Hepatic stellate cell (primary cell): Measurements from ENCODE around the gene VEPH1.

ENCODE experiments used
- DNase-seq: peaks from one replicate; pipeline ENCODE4 v3.0.0; 2011; ENCODE audit warnings: low spot score

Gene VEPH1

DNA sequence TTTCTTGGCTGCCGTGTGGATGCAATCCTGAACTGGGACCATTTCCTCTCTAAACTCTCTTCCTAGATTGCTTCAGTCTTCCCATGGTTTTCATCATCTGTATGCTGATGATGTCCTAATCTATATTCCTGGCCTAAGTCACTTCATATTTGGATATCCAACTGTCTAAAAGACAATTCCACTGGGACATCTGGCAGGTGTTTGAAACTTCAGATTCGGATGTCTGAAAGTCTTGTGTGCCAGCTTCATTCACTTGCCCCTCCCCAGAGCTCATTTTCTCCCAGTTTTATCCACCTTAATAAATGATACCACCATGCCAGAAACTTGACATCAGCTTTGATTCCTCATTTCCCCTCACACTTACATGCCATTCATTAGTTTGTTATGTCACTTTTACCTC lies 201.5 kb downstream of the VEPH1 start:
- DNase-seq = no peak

- DNase-seq = no peak
Observed at GRCh38 chr3:157300981-157301663, 202.1 kb downstream of the VEPH1 start.

DNA sequence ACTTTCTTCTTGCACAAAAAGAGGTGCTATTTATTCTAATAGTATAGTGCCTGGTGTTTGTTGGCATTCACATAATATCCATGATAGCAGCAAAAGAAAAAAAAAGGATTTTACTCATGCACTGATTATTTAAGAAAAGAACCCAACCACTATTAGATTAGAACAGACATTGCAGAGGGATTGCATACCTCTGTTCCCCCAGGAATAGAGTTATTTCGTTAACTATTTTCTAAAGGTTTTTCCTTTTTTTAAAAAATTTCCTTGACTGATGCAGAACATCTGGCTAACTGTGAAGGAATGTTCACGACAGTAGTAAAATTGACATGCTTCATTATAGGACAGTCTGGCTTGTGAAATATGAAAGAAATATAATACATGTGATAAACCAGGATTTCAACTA lies 203.1 kb downstream of the VEPH1 start:
- DNase-seq = no peak

GRCh38 chr3:157297328-157297915 lies 205.8 kb downstream of the VEPH1 start:
- DNase-seq = no peak

DNA sequence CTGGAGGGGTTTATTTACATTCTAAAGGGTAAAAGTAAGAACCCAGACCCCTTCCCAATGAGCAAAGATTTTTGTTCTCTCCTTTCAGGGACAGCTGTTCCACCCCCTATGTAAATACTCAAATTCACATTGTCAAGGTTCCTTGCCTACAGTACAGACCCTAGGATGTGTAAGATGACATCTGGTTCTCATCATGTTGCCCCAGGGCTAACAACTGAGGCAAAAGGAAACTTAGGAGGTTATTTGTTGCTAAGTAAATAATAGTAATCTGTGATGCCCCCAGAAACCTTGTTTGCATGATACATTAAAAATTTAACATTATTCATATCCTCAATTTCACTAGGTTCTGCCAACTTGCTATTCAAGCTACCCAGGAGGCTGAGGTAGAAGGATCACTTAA lies 208.3 kb downstream of the VEPH1 start:
- no peak for DNase-seq

- no peak for DNase-seq
Observed at GRCh38 chr3:157294491-157294890, 208.7 kb downstream of the VEPH1 start.

- peak; percentile 32 for DNase-seq
Observed at GRCh38 chr3:157290766-157291165, 212.4 kb downstream of the VEPH1 start.

DNA sequence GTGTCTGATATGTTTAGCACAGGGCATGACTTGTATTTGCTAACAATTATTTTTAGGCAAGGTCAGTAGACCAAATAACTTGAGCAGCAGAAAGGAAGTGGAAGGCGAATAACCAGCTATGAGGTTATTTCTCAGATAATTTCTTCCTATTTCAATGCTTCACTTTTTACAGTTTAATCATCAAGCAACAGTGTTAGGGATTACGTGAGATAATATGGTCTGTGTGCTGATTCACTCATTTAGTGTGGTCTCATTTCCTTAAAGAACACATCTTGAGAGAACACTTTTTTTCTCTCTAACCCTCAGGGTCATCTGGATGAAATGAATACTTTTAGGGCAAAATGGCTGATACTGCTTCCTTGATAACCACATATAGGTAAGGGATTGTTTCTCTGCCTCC lies 217.2 kb downstream of the VEPH1 start:
- no peak for DNase-seq

DNA sequence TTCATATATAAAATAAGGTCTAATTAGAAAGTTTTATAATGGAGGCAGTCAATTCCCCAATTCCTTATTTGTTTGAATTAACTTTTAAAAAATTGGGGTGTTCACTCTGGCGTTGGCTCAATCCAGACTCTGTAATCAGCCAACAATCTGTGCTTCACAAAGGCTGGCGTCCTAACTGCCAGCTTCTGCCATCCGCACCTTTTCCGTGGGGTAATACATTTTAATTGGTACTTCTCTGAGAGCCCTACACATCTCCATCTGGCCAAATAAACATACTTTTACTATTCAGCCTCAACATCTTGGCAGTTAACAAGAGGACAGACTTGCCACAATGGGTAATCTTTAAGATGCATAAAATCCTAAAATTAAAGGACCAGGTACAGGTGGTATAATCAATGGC lies 218.1 kb downstream of the VEPH1 start:
- no peak for DNase-seq

DNA sequence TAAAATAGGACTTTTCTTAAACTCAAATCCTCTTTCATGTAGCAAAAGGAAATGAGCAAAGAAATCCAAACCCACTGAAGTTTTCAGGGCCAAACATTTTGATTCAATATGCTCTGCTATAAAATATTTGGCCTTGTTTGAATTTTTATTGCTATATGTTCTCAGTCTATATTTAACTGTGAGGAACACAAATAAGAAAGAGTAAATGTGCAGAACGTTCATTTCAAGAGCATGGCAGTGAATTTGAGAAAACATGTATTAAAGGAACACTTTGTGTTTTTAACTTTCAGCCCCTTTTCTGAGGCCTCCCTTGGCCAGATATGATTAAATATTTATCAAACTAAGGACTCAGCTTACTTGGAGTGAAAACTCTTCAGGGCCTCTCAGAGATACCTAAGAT lies 218.5 kb downstream of the VEPH1 start:
- no peak for DNase-seq

GRCh38 chr3:157282261-157283191 lies 220.7 kb downstream of the VEPH1 start:
- DNase-seq = peak; percentile 32

- DNase-seq = no peak
Observed at GRCh38 chr3:157280786-157281185, 222.4 kb downstream of the VEPH1 start.

DNA sequence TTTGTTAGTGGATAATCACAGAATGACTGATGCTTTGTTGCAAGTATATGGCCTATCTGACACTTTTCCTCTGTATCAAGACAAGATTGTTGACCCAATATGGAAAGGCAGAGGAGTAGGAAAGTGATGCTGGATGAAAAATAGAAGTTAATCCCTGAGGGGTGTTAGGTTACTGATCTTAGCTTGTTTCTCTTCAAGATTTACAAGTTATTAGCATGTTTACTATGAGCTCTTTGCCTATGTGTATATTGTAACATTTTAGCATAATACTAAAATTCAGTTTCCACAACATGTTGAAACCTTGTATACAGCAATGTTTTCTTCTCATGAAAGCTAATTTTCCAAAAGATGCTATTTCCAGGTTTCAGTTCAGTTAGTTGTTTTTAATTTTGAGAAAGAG lies 222.9 kb downstream of the VEPH1 start:
- no peak for DNase-seq

GRCh38 chr3:157279237-157279636 lies 224.0 kb downstream of the VEPH1 start:
- DNase-seq = no peak

DNA sequence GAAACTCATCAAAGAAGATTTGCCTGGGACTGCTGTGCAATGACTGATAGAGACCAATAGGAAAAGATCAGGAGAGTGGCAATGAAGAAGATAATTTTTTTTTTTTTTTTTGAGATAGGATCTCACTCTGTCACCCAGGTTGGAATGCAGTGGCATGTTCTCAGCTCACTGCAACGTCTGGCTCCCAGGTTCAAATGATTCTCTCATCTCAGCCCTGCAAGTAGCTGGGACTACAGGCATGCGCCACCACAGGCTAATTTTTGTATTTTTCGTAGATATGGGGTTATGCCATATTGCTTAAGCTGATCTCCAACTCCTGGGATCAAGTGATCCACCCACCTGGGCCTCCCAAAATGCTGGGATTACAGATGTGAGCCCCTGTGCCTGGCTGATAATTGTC lies 226.4 kb downstream of the VEPH1 start:
- no peak for DNase-seq

DNA sequence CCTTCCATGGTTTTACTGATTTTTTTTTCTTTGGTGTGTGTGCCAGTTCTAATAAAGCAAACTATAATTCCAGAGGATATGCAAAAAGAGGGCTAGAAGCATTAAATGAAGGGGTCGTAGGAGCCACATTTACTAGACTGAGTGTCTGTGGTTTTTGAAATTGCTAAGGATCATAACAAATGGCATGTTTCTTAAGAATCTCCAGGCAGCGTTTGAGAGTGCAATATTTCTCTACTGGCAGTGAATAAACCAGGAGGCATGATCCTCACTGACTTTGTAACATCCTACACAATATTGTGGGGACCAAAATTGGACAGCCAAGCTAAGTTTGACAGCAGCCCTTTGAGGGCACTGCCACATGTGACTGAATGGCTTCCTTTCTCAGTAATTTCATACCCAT lies 227.4 kb downstream of the VEPH1 start:
- DNase-seq = no peak

DNA sequence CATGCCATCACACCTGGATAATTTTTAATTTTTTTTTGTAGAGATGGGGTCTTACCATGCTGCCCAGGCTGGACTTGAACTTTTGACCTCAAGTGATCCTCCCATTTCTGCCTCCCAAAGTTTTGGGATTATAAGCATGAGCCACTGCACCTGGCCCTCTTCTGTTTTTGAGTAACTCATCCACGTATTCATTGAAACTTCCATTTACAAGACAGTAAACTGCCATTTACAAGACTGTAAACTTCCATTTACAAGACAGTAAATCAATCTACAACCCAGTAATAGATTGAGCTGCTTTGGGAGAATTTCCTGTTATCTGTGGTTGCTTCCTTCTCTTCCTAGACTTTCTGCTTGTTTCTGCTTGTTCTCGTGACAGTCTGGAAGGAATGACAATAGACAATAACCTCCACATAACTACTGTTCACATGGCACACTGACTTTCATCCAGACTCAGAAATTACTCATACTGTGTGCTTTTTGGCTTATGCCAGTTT lies 228.5 kb downstream of the VEPH1 start:
- no peak for DNase-seq

GRCh38 chr3:157271283-157271882 lies 231.8 kb downstream of the VEPH1 start:
- DNase-seq = no peak

DNA sequence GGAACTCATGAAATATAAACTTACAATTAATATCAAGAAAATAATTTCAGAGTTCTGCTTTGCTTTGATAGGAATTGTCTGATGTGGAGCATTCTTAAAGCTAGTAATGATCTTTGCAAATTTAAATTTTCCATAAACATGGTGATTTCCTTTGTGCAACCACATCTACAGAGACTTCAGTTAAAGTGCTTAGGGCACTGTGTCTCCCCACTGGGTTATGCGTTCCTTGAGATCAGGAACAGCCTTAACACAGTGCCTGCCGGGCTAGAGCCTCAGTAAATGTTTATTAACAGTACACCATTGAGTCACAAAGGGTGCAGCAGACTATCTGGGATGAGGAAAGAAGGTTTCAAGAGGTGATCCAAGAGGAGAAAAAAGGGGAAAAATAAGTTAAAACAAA lies 235.2 kb downstream of the VEPH1 start:
- no peak for DNase-seq

- no peak for DNase-seq
Observed at GRCh38 chr3:157265931-157266330, 237.3 kb downstream of the VEPH1 start.

- DNase-seq = no peak
Observed at GRCh38 chr3:157263027-157263426, 240.2 kb downstream of the VEPH1 start.

DNA sequence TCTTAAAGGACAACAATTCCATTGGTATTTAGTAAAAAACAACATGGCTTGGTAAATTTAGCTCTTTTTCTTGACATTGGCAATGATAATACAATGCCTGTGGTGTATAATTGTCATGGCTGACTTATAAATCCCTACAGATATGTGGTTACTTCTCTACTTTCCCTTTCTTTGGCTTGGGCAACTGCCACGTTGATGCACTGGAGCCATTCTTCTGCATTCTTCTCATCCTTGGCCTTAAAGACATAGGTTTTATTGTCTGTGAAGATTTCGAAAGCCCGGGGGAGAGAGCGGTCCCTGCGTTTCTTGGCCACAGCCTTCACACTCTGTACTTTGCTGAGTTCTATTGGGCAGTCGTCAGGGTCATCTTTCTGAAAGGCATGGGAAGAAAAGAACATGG lies 242.2 kb downstream of the VEPH1 start:
- no peak for DNase-seq

DNA sequence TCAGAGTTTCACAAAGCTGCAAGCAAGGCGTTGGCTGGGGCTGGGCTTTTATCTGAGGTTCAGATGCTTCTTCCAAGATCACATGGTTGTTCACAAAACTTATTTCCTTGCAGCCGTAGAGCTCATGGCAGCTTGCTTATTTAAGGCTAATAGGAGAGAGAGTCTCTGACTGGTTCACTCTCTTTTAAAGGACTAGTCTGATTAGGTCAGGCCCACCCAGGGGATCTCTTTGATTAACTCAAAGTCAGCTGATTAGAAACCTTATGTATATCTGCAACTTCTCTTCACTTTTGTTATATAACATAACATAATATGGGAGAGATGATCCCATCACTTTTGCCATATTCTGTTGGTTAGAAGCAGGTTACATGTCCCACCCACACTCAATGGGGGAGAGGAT lies 243.4 kb downstream of the VEPH1 start:
- DNase-seq = no peak
